Measurements from ENCODE around the gene CENPF.
"Not testable (repeated sequence)": the region's sequence is repeated elsewhere in the genome, so short reads cannot be mapped to it uniquely, and the experiment has no call there.

Gene CENPF

DNA sequence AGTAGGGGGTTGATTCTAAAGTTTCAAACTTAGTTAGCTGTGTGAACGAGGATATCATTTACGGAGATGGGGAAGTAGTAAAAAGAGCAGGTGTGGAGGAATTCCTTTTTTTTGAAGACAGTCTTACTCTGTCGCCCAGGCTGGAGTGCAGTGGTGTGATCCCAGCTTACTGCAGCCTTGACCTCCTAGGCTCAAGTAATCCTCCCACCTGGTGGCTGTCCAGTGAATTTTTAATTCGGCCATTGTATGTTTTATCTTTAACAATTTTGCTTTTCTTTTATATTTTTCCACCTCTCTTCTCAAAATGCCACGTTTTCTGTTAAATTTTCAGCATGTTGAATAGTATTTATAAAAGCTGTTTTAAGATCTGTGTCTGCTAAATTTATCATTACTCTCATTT is 12.3 kb upstream of the CENPF start:
- DNase-seq (ENCODE audit: insufficient read length, low spot score), result no peak
- FAIRE-seq, result no peak
- no peak for TF ChIP-seq POLR2A (IDR thresholded peaks at IDR 0.05; ENCODE audit: low read depth, low read length)

DNA sequence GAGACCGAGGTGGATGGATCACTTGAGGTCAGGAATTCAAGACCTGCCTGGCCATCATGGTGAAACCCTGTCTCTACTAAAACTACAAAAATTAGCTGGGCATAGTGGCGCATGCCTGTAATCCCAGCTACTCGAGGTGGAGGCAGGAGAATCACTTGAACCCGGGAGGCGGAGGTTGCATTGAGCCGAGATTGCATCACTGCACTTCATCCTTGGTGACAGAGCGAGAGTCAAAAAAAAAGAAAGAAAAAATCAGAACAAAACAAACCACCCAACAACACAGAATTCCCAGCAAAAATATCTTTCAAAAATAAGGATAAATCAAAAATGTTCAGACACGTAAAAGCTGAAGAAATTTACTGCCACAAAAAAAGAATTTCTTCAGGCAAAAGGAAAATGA is 11.1 kb upstream of the CENPF start:
- DNase-seq (ENCODE audit: insufficient read length, low spot score); FAIRE-seq: not testable (repeated sequence)

DNA sequence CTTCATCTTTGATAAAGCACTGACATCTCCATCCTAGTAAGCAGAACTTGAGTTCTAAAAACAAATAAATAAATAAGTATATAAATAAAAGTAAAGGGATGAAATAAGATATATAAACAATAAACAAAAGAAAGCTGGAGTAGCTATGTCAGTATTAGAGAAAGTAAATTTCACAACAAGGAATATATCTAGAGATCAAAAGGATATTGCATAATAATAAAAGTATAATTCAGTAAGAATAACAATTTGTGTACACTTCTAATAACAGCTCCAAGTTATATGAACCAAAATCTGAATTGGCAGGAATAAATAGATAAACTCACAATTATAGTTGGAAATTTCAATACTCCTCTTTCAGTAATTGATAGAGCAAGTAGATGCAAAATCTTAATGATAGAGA is 9.8 kb upstream of the CENPF start:
- FAIRE-seq (no peak), DNase-seq (ENCODE audit: insufficient read length, low spot score) (no peak)
- TF ChIP-seq POLR2A (IDR thresholded peaks at IDR 0.05; ENCODE audit: low read depth, low read length), result no peak

DNA sequence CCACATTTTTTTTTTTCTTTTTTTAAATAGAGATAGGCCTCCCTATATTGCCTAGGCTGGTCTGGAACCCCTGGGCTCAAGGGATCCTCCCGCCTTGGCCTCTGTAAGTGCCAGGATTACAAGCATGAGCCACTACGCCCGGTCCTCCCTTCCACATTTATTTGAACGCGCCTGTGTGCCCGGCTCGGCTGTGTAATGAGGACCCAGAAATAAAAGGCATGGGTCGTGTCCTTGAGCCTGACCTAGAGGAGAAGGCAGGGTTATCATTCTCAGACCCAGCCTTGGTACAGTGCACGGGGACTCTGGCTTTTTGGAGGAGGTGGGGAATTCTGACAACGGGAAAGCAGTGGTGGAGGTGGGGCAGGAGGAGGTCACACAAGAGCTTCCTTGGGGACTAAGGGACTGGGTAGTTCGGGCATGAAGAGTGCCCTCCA is 841 bp downstream of the CENPF start:
- TF ChIP-seq POLR2A (IDR thresholded peaks at IDR 0.05; ENCODE audit: low read depth, low read length), result no peak
- FAIRE-seq, result no peak
- DNase-seq (ENCODE audit: insufficient read length, low spot score), result no peak

DNA sequence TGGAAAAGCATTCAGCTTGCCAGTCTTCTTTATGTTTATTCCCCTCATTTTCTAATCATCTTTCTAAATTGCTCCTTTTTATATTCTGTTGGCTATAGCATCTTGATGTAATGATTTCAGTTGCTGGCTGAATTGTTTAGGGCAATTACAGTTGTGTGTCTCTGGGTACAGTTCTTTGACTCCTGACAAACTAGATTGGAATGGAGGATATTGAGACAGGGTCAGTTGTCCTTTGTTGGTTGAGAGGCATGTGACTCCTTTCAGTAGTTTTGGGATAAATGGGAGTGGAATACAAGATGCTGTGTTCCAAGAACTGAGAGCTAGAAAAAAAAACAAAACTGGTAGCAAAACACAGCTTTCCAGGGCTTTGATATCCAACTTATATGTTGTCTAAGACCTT is 1.5 kb downstream of the CENPF start:
- TF ChIP-seq POLR2A (IDR thresholded peaks at IDR 0.05; ENCODE audit: low read depth, low read length), result no peak
- FAIRE-seq (no peak), DNase-seq (ENCODE audit: insufficient read length, low spot score) (peak; percentile 46)

DNA sequence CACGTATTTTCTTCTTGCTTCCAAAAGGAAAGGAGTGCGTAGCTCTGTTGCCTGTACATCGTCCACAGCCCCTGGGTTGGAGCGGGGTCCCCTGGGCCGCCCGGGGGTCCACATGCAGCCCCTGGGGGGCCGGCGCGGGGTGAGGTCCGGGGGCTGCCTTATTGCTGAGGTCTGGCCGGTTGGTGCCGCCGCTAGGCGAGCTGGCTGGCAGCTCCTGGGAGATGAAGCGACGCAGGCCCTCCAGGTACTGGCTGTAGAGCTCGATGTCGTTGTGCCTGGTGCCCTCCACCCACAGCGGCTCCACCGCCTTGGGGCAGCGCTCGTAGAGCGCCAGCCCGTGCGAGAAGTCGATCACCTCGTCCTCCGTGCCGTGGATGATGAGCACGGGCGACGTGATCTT is 2.5 kb downstream of the CENPF start:
- FAIRE-seq; DNase-seq (ENCODE audit: insufficient read length, low spot score): not testable (repeated sequence)

DNA sequence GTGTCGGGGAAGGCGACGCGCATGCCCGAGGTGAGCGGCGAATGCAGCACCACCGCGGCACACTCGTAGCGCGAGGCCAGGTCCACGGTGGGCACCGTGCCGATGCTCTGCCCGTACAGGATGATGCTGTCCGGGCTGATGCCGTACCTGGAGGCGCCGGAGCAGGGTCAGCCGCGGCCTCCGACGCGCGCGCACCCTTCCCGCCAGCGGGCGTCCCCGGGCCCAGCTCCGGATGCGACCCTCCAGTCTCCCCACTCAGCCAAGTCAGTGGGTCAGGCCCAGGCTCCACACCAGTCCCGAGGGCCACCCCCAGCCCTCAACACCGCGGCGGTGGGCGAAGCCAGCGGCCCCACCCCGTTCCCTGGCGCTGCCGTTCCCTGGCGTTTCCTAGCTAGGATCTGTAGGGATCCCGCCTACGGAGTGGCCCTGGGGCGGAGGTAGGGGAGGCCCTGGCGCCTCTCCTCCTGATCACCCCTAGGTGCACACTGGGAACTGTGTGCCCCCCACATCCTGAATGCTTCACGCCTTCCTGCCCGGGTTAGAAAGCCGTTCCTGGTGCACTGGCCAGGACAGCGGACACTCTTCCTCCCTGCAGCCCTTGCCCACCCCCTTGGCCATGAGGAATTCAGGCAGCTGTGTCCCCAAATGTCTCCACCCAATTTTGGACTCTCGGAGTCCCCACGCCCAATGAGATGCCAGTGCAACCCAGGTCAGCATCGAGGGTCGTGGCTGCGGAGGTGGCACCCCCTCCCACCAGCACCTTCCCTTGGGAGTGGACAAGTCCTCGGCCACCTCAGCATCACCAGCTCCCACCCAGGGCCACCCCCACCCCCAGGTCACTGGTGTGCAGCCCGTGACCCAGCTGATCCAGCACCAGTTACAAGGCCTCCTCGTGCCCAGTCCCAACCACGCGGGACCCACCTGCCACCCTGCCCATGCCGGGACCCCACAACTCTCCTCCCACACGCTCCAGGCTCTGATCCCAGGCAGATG is 3.2 kb downstream of the CENPF start:
- FAIRE-seq, result not testable (repeated sequence)

DNA sequence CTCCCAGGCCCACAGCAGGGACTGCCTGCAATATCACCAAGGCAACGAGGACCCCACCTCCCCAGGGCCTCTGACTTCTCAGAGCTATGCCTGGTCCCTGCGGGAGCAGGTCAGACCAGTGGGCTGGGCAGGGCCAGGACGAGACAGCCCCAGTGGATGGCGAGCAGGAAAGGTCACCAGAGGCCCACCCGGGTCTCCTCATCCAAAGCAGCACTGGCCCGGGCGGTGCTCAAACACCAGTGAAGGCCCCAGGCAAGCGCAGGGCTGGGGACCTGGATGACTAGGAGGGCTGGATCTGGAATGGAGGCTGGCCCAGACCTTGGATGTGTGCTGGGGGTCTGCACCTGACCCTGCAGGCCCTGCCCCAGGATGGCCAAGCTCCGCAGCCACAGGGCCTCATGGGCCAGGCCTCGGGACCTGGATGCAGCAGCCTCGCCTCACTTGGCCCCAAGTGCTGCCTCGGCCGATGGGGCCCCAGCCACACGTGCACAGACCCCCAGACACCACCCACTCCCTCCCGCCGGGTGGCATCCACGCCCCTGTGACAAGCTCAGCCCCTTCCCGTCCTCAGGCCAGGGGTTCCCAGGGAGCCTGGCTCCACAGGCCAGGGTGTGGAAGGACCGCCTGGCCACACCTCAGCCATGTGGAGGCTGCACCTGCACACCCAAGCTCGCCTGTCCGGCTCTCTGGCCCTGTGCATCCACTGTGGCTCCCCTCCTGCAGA is 4.7 kb downstream of the CENPF start:
- not testable (repeated sequence) for FAIRE-seq; DNase-seq (ENCODE audit: insufficient read length, low spot score)

More for the DNA sequence above, 3.2 kb downstream of the CENPF start:
- DNase-seq (ENCODE audit: insufficient read length, low spot score), result not testable (repeated sequence)

DNA sequence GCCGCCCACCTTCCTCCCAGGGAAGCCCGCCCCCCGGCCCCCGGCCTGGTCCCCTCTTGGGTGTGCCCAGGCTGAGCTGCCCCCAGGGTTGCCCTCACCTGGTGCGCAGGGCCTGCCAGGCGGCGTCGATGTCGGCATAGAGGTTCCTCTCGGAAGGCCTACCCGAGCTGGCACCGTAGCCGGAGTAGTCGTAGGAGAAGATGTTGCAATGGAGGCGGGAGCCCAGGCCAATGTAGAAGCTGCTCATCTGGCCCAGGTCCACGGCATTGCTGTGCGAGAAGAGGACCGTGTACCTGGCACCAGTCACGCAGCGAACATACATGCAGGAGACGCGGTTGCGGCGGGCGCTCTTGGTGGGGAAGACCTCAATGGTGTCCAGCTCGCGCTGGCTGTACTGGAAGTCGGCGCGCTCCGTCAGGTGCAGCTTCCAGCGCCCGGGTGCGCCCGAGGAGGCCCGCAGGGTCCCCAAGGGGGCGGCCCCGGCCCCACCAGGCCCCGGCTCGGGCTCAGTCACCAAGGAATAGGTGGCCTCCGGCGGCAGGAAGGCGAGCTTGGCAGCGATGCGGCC is 5.3 kb downstream of the CENPF start:
- not testable (repeated sequence) for DNase-seq (ENCODE audit: insufficient read length, low spot score); FAIRE-seq

DNA sequence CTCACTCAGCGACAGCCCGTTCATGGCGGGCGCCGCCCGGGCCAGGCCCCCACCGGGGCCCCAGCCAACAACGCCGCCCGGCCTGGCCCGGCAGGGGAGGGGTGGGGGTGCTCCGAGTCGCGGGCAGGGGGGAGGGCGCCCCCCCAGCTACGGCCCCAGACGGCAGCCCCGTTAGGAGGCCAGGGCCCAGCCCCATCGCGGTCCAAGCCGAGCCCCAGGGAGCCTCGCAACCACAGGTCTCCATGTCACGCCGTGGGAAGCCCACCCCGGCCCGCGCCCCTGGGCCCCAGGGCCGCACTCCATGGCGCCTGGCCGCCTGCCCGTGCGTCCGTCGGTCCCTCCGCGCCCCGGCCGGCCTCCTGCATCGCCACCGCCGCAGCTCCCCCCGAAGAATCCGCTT is 5.8 kb downstream of the CENPF start:
- not testable (repeated sequence) for FAIRE-seq

DNA sequence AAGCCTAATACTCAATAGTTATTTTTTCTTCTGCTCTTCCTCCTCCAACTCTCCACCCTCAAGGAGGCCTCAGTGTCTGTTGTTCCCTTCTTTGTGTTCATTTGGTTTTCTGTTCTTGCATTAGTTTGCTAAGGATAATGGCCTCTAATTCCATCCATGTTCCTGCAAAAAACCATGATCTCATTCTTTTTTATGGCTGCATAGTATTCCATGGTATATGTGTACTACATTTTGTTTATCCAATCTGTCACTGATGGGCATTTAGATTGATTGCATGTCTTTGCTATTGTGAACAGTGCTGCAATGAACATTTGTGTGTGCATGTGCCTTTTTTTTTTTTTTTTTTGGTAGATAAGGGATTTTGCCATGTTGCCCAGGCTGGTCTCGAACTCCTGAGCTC is 6.7 kb downstream of the CENPF start:
- DNase-seq (ENCODE audit: insufficient read length, low spot score), result no peak
- no peak for TF ChIP-seq POLR2A (IDR thresholded peaks at IDR 0.05; ENCODE audit: low read depth, low read length)
- FAIRE-seq, result no peak

More for the DNA sequence above, 5.8 kb downstream of the CENPF start:
- not testable (repeated sequence) for DNase-seq (ENCODE audit: insufficient read length, low spot score)

DNA sequence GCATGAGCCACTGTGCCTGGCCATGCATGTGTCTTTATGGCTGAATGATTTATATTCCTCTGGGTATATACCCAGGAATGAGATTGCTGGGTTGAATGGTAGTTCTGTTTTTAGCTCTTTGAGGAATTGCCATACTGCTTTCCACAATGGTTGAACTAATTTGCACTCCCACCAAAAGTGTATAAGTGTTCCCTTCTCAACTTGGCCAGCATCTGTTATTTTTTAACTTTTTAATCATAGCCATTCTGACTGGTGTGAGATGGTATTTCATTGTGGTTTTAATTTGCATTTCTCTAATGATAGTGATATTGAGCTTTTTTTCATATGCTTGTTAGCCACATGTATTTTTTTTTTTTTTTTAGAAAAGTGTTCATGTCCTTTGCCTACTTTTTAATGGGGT is 7.1 kb downstream of the CENPF start:
- not testable (repeated sequence) for FAIRE-seq; DNase-seq (ENCODE audit: insufficient read length, low spot score)

DNA sequence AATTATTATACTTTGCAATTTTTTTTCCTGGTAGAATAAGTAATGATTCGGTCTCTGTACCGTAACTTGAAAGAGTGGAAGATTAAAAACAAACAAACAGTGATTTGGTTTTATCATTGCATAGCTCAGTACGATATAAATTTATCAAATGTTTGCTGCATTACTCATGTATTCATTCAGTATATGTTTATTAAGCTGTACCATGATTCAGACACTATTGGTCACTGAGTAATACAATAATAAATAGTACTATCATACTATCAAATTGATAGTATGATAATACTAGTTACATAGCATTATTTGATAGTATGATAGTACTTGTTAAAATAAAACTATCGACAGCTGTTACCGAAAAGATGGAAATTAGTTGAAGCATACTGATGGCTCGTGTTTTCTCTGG is 12.1 kb downstream of the CENPF start:
- DNase-seq (ENCODE audit: insufficient read length, low spot score) (no peak), FAIRE-seq (peak; percentile 30)
- TF ChIP-seq POLR2A (IDR thresholded peaks at IDR 0.05; ENCODE audit: low read depth, low read length), result no peak

DNA sequence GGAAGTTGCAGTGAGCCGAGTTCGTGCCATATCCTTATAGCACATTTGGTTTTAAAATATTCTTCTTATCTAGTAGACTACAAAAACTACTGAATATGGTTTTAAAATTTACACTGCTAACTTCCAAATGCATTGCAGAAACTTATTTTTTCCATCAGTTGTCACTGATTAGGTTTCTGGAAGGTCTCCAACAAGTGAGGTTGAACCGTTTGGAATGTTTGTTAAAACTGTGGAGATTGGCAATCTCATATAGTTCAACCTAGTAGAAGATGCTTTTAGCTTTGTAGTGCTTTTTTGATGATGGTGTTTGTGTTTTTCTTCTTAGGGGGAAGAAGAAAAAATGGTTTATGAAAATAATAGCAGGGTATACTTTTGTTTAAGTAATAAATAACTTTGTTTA is 12.9 kb downstream of the CENPF start:
- no peak for DNase-seq (ENCODE audit: insufficient read length, low spot score)
- peak; percentile 33 for FAIRE-seq
- TF ChIP-seq POLR2A (IDR thresholded peaks at IDR 0.05; ENCODE audit: low read depth, low read length), result no peak

DNA sequence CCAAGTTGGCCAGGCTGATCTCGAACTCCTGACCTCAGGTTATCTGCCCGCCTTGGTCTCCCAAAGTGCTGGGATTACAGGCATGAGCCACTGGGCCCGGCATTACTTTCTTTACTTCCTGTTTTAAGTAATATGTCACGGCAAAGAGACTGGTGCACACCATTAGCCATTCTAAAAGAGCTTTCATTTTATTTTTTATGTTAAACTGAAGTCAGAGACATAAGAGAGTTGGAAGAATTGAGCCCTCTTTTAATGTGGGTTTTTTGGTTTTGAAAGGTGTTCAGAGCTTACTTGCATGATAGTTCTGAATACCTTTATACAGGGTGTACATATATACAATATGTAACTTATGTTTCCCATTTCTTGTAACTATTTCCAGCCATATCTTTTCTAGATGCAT is 14.3 kb downstream of the CENPF start:
- no peak for DNase-seq (ENCODE audit: insufficient read length, low spot score)
- TF ChIP-seq POLR2A (IDR thresholded peaks at IDR 0.05; ENCODE audit: low read depth, low read length), result no peak
- FAIRE-seq, result no peak

Data from H54 (cell line).